Fibroblast of pulmonary artery (primary cell): Measurements from ENCODE around the gene TIGD3.

Experiments used
- DNase-seq: peaks from one replicate; pipeline ENCODE4 v3.0.0-alpha.2; 2010; ENCODE audit warnings: low read depth
- H3K4me3 ChIP-seq: replicated peaks from 2 replicates; pipeline ENCODE4 v1.5.1; 2011; ENCODE audit warnings: low read depth, mild to moderate bottlenecking, control low read depth, low read length, moderate library complexity
- TF ChIP-seq, protein P1 (sequence below): IDR thresholded peaks from 2 replicates; pipeline ENCODE4 v1.5.1; 2011; ENCODE audit warnings: mild to moderate bottlenecking, control low read depth, low read length, inconsistent platforms; ENCODE audit errors: missing control alignments

The TIGD3 gene

DNA sequence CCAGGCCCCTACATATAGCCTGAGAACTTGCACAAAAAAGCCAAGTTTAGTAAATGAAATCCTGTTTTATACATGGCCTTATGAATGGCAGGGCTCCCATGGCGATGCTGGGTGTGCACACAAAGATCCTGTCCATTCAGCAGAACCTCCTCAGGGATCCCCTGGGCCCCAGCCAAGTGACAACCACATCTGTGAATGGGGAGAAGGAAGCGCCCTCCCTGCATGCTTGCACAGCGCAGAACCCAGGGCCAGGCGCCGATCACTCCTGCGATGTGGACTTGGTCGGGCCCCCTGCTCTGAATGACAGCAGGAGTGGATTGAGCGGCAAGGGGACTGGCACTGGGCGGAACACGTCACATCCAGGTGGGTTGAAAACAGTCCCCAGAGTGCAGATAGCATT, 44.3 kb upstream of the TIGD3 start:
- no peak overlapping the region for H3K4me3 ChIP-seq
- TF ChIP-seq, protein P1, sequence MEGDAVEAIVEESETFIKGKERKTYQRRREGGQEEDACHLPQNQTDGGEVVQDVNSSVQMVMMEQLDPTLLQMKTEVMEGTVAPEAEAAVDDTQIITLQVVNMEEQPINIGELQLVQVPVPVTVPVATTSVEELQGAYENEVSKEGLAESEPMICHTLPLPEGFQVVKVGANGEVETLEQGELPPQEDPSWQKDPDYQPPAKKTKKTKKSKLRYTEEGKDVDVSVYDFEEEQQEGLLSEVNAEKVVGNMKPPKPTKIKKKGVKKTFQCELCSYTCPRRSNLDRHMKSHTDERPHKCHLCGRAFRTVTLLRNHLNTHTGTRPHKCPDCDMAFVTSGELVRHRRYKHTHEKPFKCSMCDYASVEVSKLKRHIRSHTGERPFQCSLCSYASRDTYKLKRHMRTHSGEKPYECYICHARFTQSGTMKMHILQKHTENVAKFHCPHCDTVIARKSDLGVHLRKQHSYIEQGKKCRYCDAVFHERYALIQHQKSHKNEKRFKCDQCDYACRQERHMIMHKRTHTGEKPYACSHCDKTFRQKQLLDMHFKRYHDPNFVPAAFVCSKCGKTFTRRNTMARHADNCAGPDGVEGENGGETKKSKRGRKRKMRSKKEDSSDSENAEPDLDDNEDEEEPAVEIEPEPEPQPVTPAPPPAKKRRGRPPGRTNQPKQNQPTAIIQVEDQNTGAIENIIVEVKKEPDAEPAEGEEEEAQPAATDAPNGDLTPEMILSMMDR: no peak
- DNase-seq: no peak

DNA sequence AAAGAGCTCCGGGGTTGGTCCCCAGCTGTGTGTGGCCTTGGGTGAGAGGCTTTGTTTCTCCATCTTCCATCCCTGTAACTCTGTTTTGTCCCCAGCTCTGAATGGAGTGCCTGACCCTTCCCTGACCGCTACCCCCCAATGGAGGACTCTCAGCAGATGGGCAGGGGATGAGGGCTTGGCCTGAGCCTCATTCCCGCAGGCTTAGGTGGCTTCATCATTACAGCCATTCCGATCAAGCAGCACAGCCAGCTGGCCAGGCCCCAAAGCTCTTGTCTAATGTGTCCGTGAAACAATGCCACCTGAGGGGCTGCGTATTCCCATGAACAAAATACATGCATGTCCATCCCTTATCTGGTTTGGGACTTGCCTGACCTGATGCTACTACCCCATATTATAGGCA, 43.8 kb upstream of the TIGD3 start:
- no peak for DNase-seq
- no peak overlapping the region for H3K4me3 ChIP-seq
- TF ChIP-seq, protein P1: no peak

DNA sequence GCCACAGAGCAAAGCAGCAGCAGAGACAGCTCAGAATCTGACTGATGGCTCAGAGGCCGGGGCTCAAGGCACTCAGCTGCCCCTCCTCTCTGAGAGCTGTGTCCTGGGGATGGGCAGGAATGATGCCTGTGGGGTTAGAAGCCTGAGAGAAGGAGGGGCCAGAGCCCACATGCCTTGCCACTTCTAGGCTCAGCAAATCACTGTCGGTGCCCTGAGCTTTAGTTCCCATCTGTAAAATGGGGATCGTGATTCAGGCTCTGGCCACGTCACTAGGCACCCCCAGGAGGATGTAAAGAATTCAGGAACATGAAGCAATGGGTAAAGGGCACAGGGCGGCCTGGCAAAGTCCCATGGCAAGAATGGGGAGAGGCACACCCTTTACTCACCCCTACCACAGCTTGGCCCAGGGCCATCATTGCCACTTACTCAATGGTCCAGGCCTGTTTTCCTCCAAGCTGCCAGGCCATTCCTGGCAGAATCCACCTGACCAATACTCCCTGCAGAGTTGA, 43.3 kb upstream of the TIGD3 start:
- TF ChIP-seq, protein P1: no peak
- no peak for DNase-seq
- H3K4me3 ChIP-seq: no peak overlapping the region

DNA sequence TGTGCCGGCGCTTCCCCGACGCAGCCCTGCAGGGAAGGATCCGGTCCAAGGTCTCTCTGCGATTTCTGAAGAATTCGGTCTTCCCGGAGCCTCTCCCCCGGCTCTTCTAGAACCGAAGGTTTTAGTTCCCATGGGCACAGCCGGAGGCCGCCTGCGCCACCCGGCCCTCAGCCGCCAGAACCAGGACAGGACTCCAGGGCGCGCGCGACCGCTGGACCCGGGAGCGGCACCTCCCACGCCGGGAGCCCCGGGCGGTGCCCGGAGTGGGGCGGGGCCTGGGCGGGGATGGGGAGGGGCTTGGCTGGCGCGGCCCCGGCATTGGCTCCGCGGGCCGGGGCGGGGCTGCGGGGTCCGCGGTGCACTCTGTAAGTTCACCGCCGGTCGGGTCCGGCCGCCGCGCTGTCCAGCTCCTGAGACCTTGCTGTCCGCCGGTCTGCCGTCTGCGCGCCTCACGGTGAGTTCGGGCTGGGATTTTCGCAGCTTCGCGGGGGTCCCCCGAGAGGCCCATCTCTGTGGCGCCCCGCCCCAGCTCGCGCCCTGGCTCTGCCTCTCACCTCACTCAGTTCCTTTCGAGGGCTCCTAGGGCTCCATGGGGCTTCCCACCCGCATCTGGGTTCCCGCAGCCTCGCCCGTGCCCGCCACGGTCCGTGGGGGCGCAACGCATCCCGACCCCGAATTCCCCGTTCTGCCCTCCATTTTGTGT, 39.9 kb upstream of the TIGD3 start, which contains the start of gene CDC42EP2:
Gene CDC42EP2, plus strand, starts transcription at position 366 of the 703 bp plus-strand sequence. CDS start 6,033 bp downstream, outside the sequence.
- DNase-seq: peak; percentile 86
- H3K4me3 ChIP-seq: peak within 1 kb of the TSS; percentile 95
- TF ChIP-seq, protein P1: no peak

DNA sequence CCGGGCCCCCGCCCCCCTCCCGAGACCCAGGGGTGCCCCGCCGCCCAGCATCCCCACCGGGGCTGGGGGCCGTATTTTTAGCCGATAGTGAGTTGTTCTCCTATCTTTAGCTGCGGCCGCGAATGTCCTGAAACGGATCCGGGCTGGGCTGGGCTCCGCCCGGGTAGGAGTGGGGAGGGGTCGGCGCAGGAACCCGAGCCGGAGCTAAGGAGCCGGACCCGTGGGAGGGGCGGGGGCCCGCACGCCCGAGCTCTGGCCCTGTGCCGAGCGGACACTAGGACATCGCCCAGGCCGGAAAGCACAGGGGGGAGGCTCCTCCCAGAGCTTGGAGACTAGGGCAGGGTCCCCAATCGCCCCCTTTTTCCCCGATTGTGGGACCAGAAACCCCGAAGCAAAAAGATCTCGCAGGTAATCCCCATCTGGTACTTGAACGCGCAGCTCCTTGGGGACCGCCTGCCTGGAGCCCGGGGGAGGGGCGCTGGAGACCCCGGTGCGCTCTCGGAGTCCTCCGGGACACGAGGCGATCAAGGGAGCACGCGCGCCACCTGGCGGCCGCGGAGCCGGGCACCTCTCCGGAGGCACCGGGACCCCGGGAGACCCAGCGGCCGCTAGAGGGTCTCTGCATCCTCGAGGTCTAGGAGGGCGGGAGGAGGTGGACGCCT, 39.2 kb upstream of the TIGD3 start:
- peak; percentile 78 for DNase-seq
- TF ChIP-seq, protein P1: peak; percentile 69
- peak overlapping the region; percentile 95 for H3K4me3 ChIP-seq

DNA sequence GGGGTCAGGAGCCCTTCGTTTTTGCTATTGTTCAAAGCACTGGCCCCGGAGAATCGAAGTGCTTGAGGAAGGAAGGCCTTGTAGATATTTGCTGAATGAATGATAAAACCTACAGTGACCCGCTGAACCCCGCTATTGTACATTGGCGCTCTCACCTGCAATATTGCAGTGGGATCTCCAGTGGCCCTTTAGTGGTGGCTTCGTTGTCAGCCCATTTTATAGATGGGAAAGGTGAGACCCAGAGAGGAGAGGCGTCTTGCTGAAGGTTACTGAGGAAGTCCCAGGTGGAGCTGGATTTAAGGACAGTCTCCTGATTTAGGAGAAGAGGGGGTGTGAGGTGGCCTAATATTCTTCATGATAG, 38.7 kb upstream of the TIGD3 start:
- TF ChIP-seq, protein P1: no peak
- peak overlapping the region; percentile 95 for H3K4me3 ChIP-seq
- no peak for DNase-seq
